ENCODE measurements around the gene SLC7A6OS.

SLC7A6OS gene

GRCh38 chr16:68343137-68343536, 32.4 kb upstream of the SLC7A6OS start:
- DNase-seq, result no peak

- no peak for DNase-seq
Observed at GRCh38 chr16:68342620-68343019, 31.9 kb upstream of the SLC7A6OS start.

DNA sequence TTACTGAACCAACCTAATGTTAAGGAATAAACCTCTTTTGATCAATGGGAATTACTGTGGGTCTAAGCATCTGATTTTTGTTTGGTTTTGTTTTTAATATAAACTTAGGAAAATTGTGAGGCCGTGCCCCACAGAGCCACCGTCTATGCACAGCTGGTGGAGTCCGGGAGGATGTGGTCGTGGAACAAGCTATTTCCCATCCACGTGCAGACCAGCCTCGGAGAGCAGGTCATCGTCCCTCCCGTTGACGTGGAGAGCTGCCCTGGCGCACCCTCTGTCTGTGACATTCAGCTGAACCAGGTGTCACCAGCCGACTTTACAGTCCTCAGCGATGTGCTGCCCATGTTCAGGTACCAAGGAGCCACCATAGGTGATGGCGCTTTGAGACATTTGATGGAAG, 28.5 kb upstream of the SLC7A6OS start:
- DNase-seq, result no peak

- no peak for DNase-seq
Observed at GRCh38 chr16:68338326-68339119, 27.8 kb upstream of the SLC7A6OS start.

GRCh38 chr16:68335175-68335574, 24.4 kb upstream of the SLC7A6OS start:
- no peak for DNase-seq

DNA sequence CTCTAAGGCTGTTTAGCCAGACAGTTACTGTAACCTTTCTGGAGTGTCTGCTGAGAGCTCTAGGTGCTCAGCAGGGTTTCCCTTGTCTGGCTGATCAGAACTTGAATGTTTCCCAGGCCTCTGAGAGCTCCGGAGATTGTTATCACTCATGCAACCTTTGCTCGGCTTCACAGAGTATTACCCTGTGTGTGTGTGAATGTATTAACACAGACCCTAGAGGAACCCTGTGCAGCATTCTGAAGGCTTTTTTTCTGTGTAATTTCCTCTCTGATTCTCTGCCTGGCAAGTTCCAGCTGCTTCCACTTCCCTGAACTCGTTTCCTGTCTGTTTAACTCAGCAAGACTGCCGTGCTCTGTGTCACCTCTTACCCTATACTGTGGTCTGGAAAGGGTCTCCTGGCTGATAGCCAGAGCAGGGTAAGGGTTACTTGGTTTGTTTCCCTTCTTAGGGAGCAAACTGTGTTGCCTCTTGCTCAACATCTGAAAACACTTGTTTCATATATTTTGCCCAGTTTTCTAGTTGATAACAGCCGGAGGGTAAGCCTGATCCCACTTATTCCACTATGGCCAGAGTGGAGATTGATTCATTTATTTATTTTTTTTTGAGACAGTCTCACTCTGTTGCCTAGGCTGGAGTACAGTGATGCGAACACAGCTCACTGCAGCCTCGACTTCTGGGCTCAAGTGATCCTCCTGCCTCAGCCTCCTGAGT, 21.8 kb upstream of the SLC7A6OS start:
- no peak for DNase-seq

- DNase-seq, result no peak
Observed at GRCh38 chr16:68331879-68332410, 21.2 kb upstream of the SLC7A6OS start.

DNA sequence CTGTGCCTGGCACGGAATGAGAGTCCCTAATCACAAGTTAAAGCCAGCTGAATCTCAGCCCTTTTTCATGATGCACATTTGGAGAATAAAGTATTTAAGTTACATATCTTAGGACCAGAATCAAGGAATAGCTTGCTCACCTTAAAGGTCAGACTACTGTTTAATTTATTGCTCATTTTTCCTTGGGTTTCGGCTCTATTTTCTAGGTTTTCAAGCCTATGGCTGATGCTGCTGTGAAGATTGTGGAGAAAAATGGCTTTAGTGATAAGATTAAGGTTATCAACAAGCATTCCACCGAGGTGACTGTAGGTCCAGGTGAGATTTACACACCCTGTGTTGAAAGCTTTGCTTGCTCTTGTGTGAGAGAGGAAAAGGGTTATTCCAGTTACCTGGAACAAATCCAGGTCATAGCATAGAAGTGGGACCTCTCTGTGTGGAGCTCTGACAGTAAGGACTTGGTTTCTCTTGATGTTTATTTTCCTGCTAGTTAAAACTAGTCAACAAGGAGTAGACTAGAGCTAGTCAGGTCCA, 18.2 kb upstream of the SLC7A6OS start:
- no peak for DNase-seq

DNA sequence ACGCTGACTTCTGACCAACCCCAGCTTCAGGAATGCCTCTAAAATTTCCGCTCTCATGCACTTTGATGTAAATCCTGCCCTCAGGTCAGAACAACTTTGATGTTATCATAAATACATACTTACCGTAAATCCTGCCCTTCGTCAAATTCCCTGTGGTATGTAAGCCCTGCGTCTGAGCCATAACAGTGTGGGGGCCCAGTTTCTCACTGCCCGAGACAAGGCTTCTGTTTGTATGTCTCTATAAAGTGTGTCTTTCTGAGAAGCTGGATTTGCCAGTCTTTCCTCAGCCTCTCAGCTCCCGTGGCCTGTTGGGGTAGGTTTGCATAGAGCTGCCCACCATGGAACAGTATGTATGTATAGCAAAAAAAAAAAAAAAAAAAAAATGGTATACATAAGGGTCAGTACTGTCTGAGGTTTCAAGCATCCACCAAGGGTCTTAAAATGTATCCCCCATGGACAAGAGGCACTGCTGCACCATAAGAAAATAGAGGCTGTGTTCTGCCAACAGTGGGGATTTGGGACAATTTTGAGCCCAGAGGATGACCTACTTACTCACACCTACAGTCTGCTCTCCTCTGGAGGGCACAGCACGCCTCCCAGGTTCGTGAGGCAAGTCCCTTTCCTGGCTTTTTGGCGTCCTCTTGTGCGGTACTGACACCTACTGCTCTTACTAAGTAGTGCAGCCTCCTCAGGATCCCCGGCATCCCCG, 17.6 kb upstream of the SLC7A6OS start:
- peak; percentile 35 to 66 (median 53) for DNase-seq

DNA sequence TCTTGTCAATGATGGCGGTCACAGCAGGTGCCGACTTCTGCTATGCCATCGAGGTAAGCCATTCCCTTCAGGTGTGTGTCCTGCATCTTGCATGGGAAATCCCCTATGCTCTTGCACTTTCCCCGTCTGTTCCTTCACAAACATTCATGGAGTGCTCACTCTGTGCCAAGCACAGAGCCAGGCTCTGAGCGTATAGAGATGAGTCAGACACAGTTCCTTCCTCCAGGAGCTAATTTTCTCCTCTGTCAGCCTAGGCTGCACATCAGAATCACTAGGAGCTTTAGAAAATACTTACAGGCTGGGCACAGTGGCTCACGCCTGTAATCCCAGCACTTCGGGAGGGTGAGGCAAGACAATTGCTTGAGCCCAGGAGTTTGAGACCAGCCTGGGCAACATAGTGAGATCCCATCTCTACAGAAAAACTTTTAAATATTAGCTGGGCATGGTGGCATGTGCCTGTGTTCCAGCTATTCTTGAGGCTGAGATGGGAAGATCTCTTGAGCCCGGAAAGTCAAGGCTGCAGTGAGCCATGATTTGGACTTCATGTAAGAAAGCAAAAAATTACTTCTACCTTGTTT, 14.1 kb upstream of the SLC7A6OS start:
- no peak for DNase-seq

- no peak for DNase-seq
Observed at GRCh38 chr16:68324336-68324735, 13.6 kb upstream of the SLC7A6OS start.

DNA sequence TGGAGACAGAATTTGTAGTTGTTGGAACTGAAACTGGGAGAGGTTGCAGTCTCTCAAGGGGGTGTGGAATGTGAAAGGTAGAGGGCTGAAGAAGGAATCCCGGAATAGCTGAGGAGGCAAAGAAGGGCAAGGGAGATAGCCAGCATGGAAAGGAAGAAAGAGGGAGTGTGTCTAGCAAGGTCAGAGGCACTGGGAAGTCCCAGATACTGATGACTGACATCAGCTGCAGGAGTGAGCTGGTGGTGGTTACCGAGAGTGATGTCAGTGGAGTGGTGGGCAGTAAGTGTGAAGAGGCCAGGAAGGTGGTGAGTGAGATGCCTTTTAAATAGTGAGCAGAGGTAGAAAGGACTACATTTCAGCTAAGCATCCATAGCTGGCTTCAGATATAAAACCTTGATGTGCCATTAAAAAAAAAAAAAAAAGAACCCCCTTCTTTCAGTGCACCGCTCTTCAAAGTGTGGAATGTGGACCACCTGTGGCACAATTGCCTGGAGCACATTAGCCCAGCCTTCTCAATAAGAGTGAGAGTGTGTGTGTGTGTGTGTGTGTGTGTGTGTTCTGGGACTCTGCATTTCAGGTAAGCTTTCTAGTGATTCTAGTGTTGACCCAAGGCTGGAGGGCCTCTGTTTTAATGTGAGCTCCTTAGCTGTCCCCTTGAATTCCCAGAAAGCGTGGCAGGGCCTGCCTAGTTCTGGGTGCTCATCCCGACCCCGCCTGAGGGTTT, 8.6 kb upstream of the SLC7A6OS start:
- no peak for DNase-seq

DNA sequence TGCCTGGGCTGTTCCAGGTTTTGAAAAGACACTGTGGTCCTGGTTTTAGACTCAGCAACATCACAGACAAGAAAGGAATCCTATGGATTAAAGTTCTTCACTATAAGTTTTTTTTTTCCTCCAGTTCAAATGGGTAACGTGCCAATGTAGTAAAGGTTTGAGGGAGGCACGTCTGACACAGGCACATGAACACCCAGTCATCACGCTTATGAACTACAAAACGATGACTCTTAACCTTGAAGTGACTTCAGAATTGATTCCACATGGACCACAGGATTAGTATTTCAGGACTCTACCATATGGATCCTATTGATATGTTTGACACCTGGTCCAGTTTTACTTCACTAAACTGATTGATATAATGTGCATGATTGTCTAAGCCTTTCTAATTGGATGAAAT, 2.4 kb upstream of the SLC7A6OS start:
- DNase-seq, result no peak

DNA sequence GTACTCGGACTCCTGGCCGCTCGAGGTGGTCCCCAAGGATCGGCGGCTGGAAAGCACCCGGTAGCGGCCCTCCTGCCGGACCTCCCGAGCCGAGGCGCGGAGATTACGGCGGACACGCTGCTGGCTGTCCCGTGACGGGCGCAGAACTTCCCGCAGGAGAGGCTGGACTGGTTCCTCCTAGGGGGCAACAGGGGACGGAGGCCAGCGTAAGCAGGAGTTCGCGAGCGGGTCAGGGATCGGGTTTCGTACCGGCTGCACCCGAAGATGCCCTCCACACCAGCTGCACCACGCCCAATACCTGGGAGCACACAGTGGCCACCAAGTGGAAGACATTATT, 341 bp downstream of the SLC7A6OS start:
- no peak for DNase-seq

GRCh38 chr16:68309799-68310198, 947 bp downstream of the SLC7A6OS start:
- no peak for DNase-seq

GRCh38 chr16:68306633-68307032, 4.1 kb downstream of the SLC7A6OS start:
- DNase-seq, result no peak

DNA sequence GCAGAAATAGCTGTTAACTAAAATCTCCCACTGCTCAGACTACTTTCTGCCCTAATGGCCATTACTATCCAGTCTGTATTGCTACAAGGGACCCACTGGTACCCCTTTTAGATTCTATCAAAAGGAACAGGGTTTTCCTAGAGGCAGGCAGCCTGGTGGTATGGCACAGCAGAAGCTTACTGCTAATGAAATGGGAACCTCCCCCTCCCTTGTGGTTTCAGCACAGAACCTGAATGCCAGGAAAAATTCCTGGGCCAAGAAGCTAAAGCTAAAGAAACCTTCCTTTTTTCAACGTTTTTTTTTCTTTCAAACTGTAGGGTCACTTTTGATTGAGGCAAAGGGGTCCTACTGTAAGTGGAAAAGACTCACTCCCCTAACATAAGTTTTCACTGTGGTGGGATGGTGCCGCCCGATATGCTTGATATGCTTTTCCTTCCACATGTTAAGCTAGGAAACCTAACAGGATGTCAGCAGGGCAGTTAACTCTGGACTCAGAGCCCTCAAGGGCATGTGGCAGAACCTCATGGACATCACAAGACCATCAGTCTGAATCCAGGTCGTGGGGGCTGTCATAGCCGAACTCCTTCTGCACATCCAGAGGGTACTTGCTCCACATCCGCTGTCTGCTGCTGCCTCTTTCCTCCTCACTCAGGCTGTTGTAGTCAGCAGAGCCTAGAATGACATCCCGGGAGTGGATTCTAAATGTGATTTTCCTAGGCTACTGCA, 9.8 kb downstream of the SLC7A6OS start:
- DNase-seq, result no peak

GRCh38 chr16:68299571-68300453, 10.9 kb downstream of the SLC7A6OS start:
- DNase-seq, result no peak

GRCh38 chr16:68298907-68299561, 11.7 kb downstream of the SLC7A6OS start:
- DNase-seq, result no peak

- DNase-seq, result no peak
Observed at GRCh38 chr16:68298312-68298711, 12.4 kb downstream of the SLC7A6OS start.

Measured in activated naive CD4-positive, alpha-beta T cell (primary cell).